Measurements from ENCODE around the gene SHLD1.
A peak's percentile ranks its signal among the peaks of the same experiment; 100 is the strongest.
"Not testable (repeated sequence)": the region's sequence is repeated elsewhere in the genome, so short reads cannot be mapped to it uniquely, and the experiment has no call there.

SHLD1 gene

GRCh38 chr20:5737619-5737953, 12.6 kb upstream of the SHLD1 start:
- DNase-seq = no peak

- DNase-seq = no peak
Measured at GRCh38 chr20:5737966-5738365, 12.2 kb upstream of the SHLD1 start.

GRCh38 chr20:5740643-5741042, 9.6 kb upstream of the SHLD1 start:
- not testable (repeated sequence) for DNase-seq

GRCh38 chr20:5741089-5741488, 9.1 kb upstream of the SHLD1 start:
- DNase-seq = no peak

- DNase-seq = no peak
Measured at GRCh38 chr20:5742041-5742440, 8.2 kb upstream of the SHLD1 start.

- DNase-seq = no peak
Measured at GRCh38 chr20:5745416-5746030, 4.7 kb upstream of the SHLD1 start.

- DNase-seq = no peak
Measured at GRCh38 chr20:5746064-5746463, 4.1 kb upstream of the SHLD1 start.

GRCh38 chr20:5748246-5748645, 2.0 kb upstream of the SHLD1 start:
- no peak for DNase-seq

- not testable (repeated sequence) for DNase-seq
Measured at GRCh38 chr20:5749512-5749951, 669 bp upstream of the SHLD1 start.

- DNase-seq = no peak
Measured at GRCh38 chr20:5751856-5752255, 1.7 kb downstream of the SHLD1 start.

GRCh38 chr20:5753814-5754213, 3.6 kb downstream of the SHLD1 start:
- no peak for DNase-seq

- no peak for DNase-seq
Measured at GRCh38 chr20:5757949-5758348, 7.7 kb downstream of the SHLD1 start.

GRCh38 chr20:5766085-5766764, 16.0 kb downstream of the SHLD1 start:
- no peak for DNase-seq

GRCh38 chr20:5767493-5768098, 17.4 kb downstream of the SHLD1 start:
- no peak for DNase-seq

GRCh38 chr20:5770231-5770986, 20.2 kb downstream of the SHLD1 start:
- peak; percentile 70 for DNase-seq

- DNase-seq = no peak
Measured at GRCh38 chr20:5770987-5771318, 20.8 kb downstream of the SHLD1 start.

- no peak for DNase-seq
Measured at GRCh38 chr20:5772704-5773103, 22.5 kb downstream of the SHLD1 start.

GRCh38 chr20:5773589-5773988, 23.4 kb downstream of the SHLD1 start:
- no peak for DNase-seq

GRCh38 chr20:5776077-5776476, 25.9 kb downstream of the SHLD1 start:
- no peak for DNase-seq

- no peak for DNase-seq
Measured at GRCh38 chr20:5779071-5779900, 29.1 kb downstream of the SHLD1 start.

- no peak for DNase-seq
Measured at GRCh38 chr20:5780846-5781217, 30.6 kb downstream of the SHLD1 start.

- not testable (repeated sequence) for DNase-seq
Measured at GRCh38 chr20:5781367-5781766, 31.2 kb downstream of the SHLD1 start.

Measured in fibroblast of skin of abdomen (primary cell).